Hepatocyte (in vitro differentiated cells): ENCODE data around the gene ASB4. TPM values are rescaled to one million over a fixed set of nuclear protein-coding genes. Genes with fewer than 3 reads are reported as not detected.

Experiments used
- DNase-seq: peaks from one replicate; pipeline ENCODE4 v3.0.0-alpha.2; 2016; ENCODE audit warnings: low spot score
- H2AFZ ChIP-seq: fragments of 200-600 bp; sonication (generic); 2 replicates; pipeline ENCODE4 v1.6.0; 2016; ENCODE audit warnings: antibody characterized with exemption, mild to moderate bottlenecking
- H3K27ac ChIP-seq: fragments of 200-600 bp; sonication (generic); 2 replicates; pipeline ENCODE4 v1.5.1; 2016; ENCODE audit warnings: mild to moderate bottlenecking
- H3K27me3 ChIP-seq: fragments of 200-600 bp; sonication (generic); 2 replicates; pipeline ENCODE4 v1.6.1; 2016
- H3K36me3 ChIP-seq: fragments of 200-600 bp; sonication (generic); replicated peaks from 2 replicates; pipeline ENCODE4 v1.5.1; 2016; ENCODE audit warnings: low read depth; ENCODE audit not compliant: insufficient read depth
- H3K4me1 ChIP-seq: fragments of 200-600 bp; sonication (generic); 2 replicates; pipeline ENCODE4 v1.5.1; 2016; ENCODE audit warnings: mild to moderate bottlenecking, moderate library complexity; ENCODE audit not compliant: insufficient read depth
- H3K4me2 ChIP-seq: fragments of 200-600 bp; sonication (generic); 2 replicates; pipeline ENCODE4 v1.6.0; 2016
- H3K4me3 ChIP-seq: fragments of 200-600 bp; sonication (generic); 2 replicates; pipeline ENCODE4 v1.5.1; 2016; ENCODE audit warnings: mild to moderate bottlenecking
- H3K79me2 ChIP-seq: fragments of 200-600 bp; sonication (generic); 2 replicates; pipeline ENCODE4 v1.6.0; 2017; ENCODE audit warnings: mild to moderate bottlenecking
- H3K9me2 ChIP-seq: fragments of 200-600 bp; sonication (generic); replicated peaks from 2 replicates; pipeline ENCODE4 v1.6.0; 2017; ENCODE audit warnings: mild to moderate bottlenecking; ENCODE audit not compliant: insufficient read depth
- H3K9me3 ChIP-seq: fragments of 200-600 bp; sonication (generic); 2 replicates; pipeline ENCODE4 v1.5.1; 2016; ENCODE audit warnings: low read depth, mild to moderate bottlenecking
- H4K20me1 ChIP-seq: fragments of 200-600 bp; sonication (generic); 2 replicates; pipeline ENCODE4 v1.6.0; 2016; ENCODE audit warnings: mild to moderate bottlenecking; ENCODE audit not compliant: insufficient read depth, poor library complexity, severe bottlenecking
- CTCF ChIP-seq: fragments of 200-600 bp; sonication (generic); IDR thresholded peaks from 2 replicates; pipeline ENCODE4 v1.5.1; 2016; ENCODE audit warnings: antibody characterized with exemption, mild to moderate bottlenecking; ENCODE audit not compliant: poor library complexity
- EZH2 ChIP-seq: fragments of 200-600 bp; sonication (generic); IDR thresholded peaks from 2 replicates; pipeline ENCODE4 v1.6.1; 2016; ENCODE audit warnings: antibody characterized with exemption, mild to moderate bottlenecking, borderline replicate concordance
- EZH2phosphoT487 ChIP-seq: fragments of 200-600 bp; sonication (generic); IDR thresholded peaks from one replicate; pipeline ENCODE4 v1.6.1; 2018; ENCODE audit warnings: antibody characterized with exemption, mild to moderate bottlenecking, low read depth, moderate library complexity; ENCODE audit not compliant: unreplicated experiment, severe bottlenecking
- whole genome bisulfite sequencing: methylation state at CpG from one replicate; pipeline ENCODE4 v1.1.6; 2016; ENCODE audit warnings: low lambda C conversion rate; ENCODE audit errors: missing lambda C conversion rate; 5-methylcytosine and 5-hydroxymethylcytosine counted together
- polyA plus RNA-seq: library from polyadenylated mRNA; unstranded; fragments of >200 nt; fragmentation: Nextera tagmentation; extraction: Ambion mirVana; gene quantifications from 2 replicates; pipeline ENCODE4 v1.2.1, GENCODE V29; 2016
- total RNA-seq: library from RNA; depleted of rRNA; stranded (reverse); fragments of >200 nt; gene quantifications from 2 replicates; pipeline ENCODE4 v1.2.3, GENCODE V29; 2014

The ASB4 gene
- total and polyA plus RNA-seq, 2 experiments from 2014 or later, result 0.03 to 0.35 TPM

- Histone ChIP-seq H3K36me3 (no peaks in the 10 kb centered on the region), H3K4me2 (no peak overlapping the region), H3K27ac (no peak overlapping the region), H3K79me2 (no peaks in the 10 kb centered on the region), H3K4me1 (peaks cover 7% of the 10 kb centered on the region), H3K9me2 (no peaks in the 10 kb centered on the region), H3K27me3 (no peaks in the 10 kb centered on the region), H4K20me1 (no peaks in the 10 kb centered on the region), H3K9me3 (no peaks in the 10 kb centered on the region), H2AFZ (no peak overlapping the region), H3K4me3 (no peak overlapping the region)
- peak; percentile 80 for DNase-seq
- WGBS, result 29% methylated on average over 5 of the region's 5 CpGs
- TF ChIP-seq CTCF (peak; percentile 89), EZH2 (no peak)
Measured at GRCh38 chr7:95527033-95527775, 41.5 kb downstream of the ASB4 start.

- Histone ChIP-seq H4K20me1 (no peaks in the 10 kb centered on the region), H2AFZ (no peak overlapping the region), H3K9me3 (no peaks in the 10 kb centered on the region), H3K79me2 (no peaks in the 10 kb centered on the region), H3K9me2 (no peaks in the 10 kb centered on the region), H3K4me3 (no peak overlapping the region), H3K4me1 (peaks cover 7% of the 10 kb centered on the region), H3K36me3 (no peaks in the 10 kb centered on the region), H3K4me2 (no peak overlapping the region), H3K27ac (no peak overlapping the region), H3K27me3 (no peaks in the 10 kb centered on the region)
- no peak for DNase-seq
- TF ChIP-seq CTCF, result no peak
- 95% methylated on average over 23 of the region's 23 CpGs for WGBS
Measured at GRCh38 chr7:95527776-95528250, 42.1 kb downstream of the ASB4 start.

- WGBS, result 70% methylated on average over 1 of the region's 1 CpG
- TF ChIP-seq EZH2, result no peak
- TF ChIP-seq EZH2phosphoT487, result no peak
- TF ChIP-seq CTCF, result no peak
Measured at GRCh38 chr7:95529701-95530100, 44.0 kb downstream of the ASB4 start.

More at GRCh38 chr7:95529701-95530100, 44.0 kb downstream of the ASB4 start:
- Histone ChIP-seq H3K4me3 (no peak overlapping the region), H3K36me3 (no peaks in the 10 kb centered on the region), H3K79me2 (no peaks in the 10 kb centered on the region), H4K20me1 (no peaks in the 10 kb centered on the region), H3K9me2 (no peaks in the 10 kb centered on the region), H3K27ac (no peak overlapping the region), H3K4me2 (no peak overlapping the region), H3K9me3 (no peaks in the 10 kb centered on the region), H2AFZ (no peak overlapping the region), H3K4me1 (peaks cover 7% of the 10 kb centered on the region), H3K27me3 (no peaks in the 10 kb centered on the region)
- DNase-seq, result no peak
